ENCODE data around the gene ACTN4.

The ACTN4 gene

GRCh38 chr19:38695832-38696728, 48.6 kb downstream of the ACTN4 start:
- no peak for DNase-seq (ENCODE audit: low spot score)

- DNase-seq (ENCODE audit: low spot score), result no peak
Observed at GRCh38 chr19:38696729-38697055, 49.2 kb downstream of the ACTN4 start.

DNA sequence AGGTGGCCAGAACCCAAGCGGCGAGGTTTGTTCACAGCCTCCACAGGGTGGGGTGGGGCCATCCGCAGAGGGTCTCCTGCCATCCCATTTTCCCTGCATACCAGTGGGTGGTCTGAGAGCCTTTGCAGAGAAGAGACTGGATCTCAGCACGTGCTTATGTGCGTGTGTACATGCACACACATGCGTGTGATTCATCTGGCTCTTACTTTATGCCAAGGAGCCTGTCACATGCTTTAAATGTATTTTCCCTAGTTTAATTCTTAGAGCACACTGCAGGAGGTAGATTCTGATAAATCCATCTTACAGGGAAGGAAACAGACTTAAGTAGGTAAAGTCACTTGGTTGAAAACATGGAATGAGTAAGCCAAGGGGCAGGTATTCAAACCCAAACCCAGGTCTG, 49.7 kb downstream of the ACTN4 start:
- DNase-seq (ENCODE audit: low spot score), result no peak

- no peak for DNase-seq (ENCODE audit: low spot score)
Observed at GRCh38 chr19:38697641-38698071, 50.2 kb downstream of the ACTN4 start.

GRCh38 chr19:38698225-38699026, 51.0 kb downstream of the ACTN4 start:
- no peak for DNase-seq (ENCODE audit: low spot score)

GRCh38 chr19:38699027-38699346, 51.5 kb downstream of the ACTN4 start:
- DNase-seq (ENCODE audit: low spot score), result no peak

DNA sequence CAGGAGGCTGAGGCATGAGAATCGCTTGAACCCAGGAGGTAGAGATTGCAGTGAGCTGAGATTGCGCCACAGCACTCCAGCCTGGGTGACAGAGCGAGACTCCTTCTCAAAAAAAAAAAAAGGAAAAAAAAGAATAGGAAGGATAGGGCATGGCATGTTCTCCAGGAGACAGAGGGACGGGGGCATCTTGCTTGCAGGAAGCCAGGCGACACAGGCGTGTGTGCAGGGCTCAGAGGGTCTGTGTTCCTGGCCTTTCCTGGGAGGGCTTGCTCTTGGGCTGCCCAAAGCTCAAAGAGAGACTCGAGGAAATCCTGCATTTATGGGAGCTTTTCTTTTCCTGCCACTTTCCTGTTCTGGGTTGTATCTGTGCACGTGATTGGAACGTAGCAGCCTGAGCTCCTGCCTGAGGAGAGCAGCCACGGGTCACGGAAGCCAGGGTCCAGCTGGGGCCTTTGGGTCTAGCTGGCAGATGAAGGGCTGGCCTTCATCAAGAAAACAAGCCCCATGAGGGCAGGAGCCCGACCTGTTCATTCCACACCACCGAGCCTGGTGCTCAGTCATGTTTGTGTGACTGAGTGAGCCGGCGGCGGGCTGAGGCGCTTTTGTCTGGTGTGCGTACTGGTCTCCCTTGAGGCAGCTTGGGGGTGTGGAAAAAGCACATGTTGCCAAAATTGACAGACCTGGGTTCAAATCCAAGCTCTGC, 52.3 kb downstream of the ACTN4 start:
- no peak for DNase-seq (ENCODE audit: low spot score)

- no peak for DNase-seq (ENCODE audit: low spot score)
Observed at GRCh38 chr19:38700350-38700901, 53.0 kb downstream of the ACTN4 start.

DNA sequence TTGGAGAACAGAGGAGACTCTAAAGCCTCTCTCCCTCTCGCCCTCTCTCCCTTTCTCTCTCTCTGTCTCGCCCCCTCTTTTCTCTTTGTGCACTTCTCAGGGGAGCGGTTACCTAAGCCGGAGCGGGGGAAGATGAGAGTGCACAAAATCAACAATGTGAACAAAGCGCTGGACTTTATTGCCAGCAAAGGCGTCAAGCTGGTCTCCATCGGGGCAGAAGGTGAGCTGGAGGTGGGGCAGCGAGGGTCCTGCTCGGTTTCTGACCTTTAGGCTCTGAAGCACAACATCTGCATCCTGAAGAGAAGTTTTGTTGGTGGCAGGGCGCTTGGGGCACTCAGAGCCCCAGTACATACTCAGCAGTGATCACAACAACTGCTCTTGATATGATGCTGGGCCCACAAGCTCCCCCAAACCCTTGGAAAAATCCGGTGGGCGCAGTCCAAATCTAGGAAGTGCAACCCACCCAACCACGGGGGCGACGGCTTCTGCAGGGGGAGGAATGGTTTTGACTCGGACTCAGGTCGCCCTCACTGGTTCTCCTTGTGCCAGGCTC, 53.5 kb downstream of the ACTN4 start:
- no peak for DNase-seq (ENCODE audit: low spot score)

- no peak for DNase-seq (ENCODE audit: low spot score)
Observed at GRCh38 chr19:38701455-38702063, 54.1 kb downstream of the ACTN4 start.

DNA sequence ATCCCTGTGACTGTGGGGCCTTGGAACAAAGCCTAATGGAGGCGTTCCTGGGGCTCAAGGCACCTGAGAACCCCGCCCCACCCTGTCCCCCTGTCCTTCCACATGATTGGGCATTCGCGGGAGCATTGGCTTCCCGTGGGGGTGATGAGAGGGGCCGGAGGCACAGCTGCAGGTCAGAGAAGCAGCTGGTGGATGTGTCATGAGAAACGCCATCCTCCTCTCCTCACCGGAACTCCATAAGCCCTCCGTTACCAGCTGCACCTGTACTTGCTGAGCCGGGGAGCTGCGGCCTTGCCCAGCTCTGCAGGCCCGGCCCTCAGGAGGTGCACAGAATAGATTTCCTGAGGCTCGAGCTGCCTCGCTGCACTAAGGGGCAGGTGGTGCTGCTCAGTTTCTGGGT, 54.8 kb downstream of the ACTN4 start:
- no peak for DNase-seq (ENCODE audit: low spot score)

GRCh38 chr19:38703509-38703908, 56.1 kb downstream of the ACTN4 start:
- no peak for DNase-seq (ENCODE audit: low spot score)

DNA sequence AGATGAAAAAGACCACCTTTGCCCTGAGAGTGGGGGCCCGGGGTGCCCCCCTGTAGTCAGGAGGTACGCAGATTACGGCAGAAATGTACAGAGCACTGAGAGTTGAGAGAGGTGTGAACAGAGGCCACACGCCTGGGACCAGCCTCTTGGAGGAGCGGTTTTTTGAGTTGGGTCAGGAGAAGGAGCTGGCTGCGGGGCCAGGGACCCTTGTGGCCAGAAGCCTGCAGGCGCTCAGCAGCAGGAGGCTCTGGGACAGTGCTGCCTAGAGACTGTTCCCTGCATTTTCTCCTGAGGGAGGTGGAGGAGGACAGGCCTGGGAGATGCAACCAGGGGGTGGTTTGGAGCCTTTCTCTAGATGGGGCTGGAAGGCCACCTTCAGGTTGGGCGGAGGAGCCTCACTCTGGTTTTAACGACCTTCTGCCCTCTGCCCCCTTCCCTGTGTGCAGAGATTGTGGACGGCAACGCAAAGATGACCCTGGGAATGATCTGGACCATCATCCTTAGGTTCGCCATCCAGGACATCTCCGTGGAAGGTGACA, 57.1 kb downstream of the ACTN4 start:
- no peak for DNase-seq (ENCODE audit: low spot score)

DNA sequence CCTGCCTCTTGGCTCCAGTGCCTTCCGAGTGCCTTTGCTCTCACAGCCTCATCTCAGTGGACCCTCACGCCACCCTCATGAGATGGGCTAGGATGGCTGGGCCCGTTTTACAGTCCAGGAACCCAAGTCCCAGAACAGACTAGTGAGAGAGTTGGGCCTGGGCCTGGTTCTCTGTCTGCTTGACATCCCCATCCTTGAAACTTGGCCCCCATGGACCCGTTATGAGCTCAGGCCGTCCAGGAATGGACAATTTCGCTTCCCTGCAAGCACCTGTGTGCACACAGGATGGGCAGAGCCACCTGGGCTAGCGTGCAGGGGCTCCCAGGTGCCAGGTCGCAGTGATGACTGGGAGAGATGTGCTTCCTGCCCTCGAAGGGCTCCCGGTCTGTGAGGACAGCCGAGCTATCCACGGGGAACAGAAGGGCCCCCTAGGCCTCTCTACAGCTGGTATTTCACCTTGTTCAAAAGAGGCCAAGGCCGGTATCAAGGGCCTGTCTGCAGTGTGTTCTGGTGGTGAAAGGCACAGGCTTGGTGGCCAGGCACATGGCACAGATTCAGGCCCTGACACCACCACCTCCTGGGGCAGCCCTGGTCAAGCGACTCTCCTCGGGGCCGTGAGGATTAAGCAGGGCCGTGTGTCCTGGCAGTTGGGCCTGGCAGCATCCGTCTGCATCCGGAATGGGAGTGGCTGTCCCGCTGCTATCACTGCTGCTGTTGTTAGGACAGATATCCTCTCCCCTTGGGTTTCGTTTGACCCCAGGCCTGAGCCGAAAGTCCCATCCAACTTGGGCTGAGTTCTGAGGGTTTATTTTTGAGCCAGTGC, 58.0 kb downstream of the ACTN4 start:
- DNase-seq (ENCODE audit: low spot score), result no peak

DNA sequence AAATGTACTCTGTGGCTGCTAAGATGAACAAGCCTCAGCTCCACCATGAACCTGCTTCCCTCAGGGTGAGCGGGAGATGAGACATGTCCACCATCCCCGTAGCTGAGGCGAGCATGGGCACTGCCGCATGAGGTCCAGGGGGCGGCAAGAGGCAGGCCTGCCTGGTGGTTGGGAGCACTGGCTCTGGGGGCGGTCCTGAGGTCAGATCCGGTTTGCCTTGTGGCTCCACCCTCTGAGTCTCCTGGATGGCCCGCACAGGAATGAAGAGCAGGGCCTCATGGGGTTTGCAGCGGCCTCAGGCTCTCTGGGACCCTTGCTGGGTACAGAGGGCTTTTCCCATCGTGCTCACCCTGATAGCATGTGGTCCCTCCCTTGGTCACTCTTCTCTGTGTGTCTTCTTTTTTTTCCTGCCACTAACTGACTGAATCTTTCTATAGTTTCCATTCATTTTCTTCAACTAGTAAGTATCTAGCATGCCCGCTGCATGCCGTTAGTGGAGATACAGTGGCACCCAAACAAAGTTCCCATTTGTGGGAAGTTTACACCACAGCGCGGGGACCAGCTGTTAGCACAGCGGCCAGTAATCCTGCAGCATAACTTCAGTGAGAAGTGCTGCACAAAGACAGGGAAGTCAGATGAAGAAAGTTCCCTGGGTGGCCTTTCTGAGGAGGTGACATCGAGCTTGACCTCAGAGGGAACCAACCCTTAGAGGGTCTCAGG, 59.5 kb downstream of the ACTN4 start:
- no peak for DNase-seq (ENCODE audit: low spot score)

GRCh38 chr19:38707512-38708114, 60.2 kb downstream of the ACTN4 start:
- DNase-seq (ENCODE audit: low spot score), result no peak

GRCh38 chr19:38708413-38709024, 61.1 kb downstream of the ACTN4 start:
- DNase-seq (ENCODE audit: low spot score), result no peak

DNA sequence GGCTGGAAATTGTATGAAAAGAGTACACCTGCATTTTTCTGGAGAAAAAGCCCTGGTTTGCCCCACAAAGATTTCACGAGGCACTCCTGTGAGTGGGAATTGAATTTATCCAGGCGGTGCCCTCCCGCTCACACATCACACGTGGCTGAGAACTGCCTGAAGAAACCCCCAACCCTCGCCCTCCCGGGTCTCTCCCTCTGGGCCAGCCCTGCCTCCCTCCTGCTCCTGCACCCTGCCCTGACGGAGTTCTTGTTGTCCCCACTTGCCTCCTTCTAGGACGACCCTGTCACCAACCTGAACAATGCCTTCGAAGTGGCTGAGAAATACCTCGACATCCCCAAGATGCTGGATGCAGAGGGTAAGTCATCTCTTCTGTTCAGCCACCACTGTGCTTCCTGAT, 61.7 kb downstream of the ACTN4 start:
- no peak for DNase-seq (ENCODE audit: low spot score)
